Measurements from ENCODE around the gene NOS3.
"Not testable (repeated sequence)": the region's sequence is repeated elsewhere in the genome, so short reads cannot be mapped to it uniquely, and the experiment has no call there.

NOS3 gene

GRCh38 chr7:151017370-151017952, 26.6 kb downstream of the NOS3 start:
- DNase-seq (ENCODE audit: low read depth in 2 of 2): no peak

- peak; percentile 75 to 76 for DNase-seq (ENCODE audit: low read depth in 2 of 2)
These were observed 27.2 kb downstream of the NOS3 start for GRCh38 chr7:151017953-151018420.

GRCh38 chr7:151018421-151019129, 27.8 kb downstream of the NOS3 start:
- DNase-seq (ENCODE audit: low read depth in 2 of 2): no peak

GRCh38 chr7:151019130-151019447, 28.3 kb downstream of the NOS3 start:
- no peak for DNase-seq (ENCODE audit: low read depth in 2 of 2)

- DNase-seq (ENCODE audit: low read depth in 2 of 2): no peak
These were observed 29.4 kb downstream of the NOS3 start for GRCh38 chr7:151020231-151020630.

- DNase-seq (ENCODE audit: low read depth in 2 of 2): no peak
These were observed 32.4 kb downstream of the NOS3 start for GRCh38 chr7:151023232-151023631.

GRCh38 chr7:151024435-151025056, 33.7 kb downstream of the NOS3 start, which contains the start of gene ATG9B:
TSS of gene ATG9B (minus strand) at chr7:151024494. CDS start at chr7:151024423, 71 bp downstream.
- no peak for DNase-seq (ENCODE audit: low read depth in 2 of 2)

GRCh38 chr7:151025924-151026671, 35.3 kb downstream of the NOS3 start:
- DNase-seq (ENCODE audit: low read depth in 2 of 2): no peak

GRCh38 chr7:151026771-151027727, 36.2 kb downstream of the NOS3 start:
- not testable (repeated sequence) for DNase-seq (ENCODE audit: low read depth in 2 of 2)

- not testable (repeated sequence) for DNase-seq (ENCODE audit: low read depth in 2 of 2)
These were observed 36.9 kb downstream of the NOS3 start for GRCh38 chr7:151027728-151028130.

- DNase-seq (ENCODE audit: low read depth in 2 of 2): peak; percentile 96 to 97
These were observed 37.5 kb downstream of the NOS3 start, which contains the start of gene ABCB8 for GRCh38 chr7:151028131-151028947. TSS of gene ABCB8 (plus strand) at chr7:151028450. CDS start at chr7:151028516, 66 bp downstream.

- DNase-seq (ENCODE audit: low read depth in 2 of 2): no peak
These were observed 38.2 kb downstream of the NOS3 start for GRCh38 chr7:151028948-151029501.

- DNase-seq (ENCODE audit: low read depth in 2 of 2): no peak
These were observed 40.2 kb downstream of the NOS3 start for GRCh38 chr7:151031011-151031410.

GRCh38 chr7:151032936-151033863, 42.4 kb downstream of the NOS3 start:
- no peak for DNase-seq (ENCODE audit: low read depth in 2 of 2)

- no peak for DNase-seq (ENCODE audit: low read depth in 2 of 2)
These were observed 43.0 kb downstream of the NOS3 start for GRCh38 chr7:151033864-151034249.

GRCh38 chr7:151034312-151035025, 43.7 kb downstream of the NOS3 start:
- no peak for DNase-seq (ENCODE audit: low read depth in 2 of 2)

- no peak for DNase-seq (ENCODE audit: low read depth in 2 of 2)
These were observed 44.4 kb downstream of the NOS3 start for GRCh38 chr7:151035026-151035717.
